GM19238 (cell line): Measurements from ENCODE around the gene OVCA2.
A peak's percentile ranks its signal among the peaks of the same experiment; 100 is the strongest.
"Not testable (repeated sequence)": the region's sequence is repeated elsewhere in the genome, so short reads cannot be mapped to it uniquely, and the experiment has no call there.

ENCODE experiments used
- DNase-seq: peaks from one replicate; pipeline ENCODE4 v3.0.0; 2011; ENCODE audit warnings: low spot score; ENCODE audit not compliant: insufficient read length

The OVCA2 gene

DNA sequence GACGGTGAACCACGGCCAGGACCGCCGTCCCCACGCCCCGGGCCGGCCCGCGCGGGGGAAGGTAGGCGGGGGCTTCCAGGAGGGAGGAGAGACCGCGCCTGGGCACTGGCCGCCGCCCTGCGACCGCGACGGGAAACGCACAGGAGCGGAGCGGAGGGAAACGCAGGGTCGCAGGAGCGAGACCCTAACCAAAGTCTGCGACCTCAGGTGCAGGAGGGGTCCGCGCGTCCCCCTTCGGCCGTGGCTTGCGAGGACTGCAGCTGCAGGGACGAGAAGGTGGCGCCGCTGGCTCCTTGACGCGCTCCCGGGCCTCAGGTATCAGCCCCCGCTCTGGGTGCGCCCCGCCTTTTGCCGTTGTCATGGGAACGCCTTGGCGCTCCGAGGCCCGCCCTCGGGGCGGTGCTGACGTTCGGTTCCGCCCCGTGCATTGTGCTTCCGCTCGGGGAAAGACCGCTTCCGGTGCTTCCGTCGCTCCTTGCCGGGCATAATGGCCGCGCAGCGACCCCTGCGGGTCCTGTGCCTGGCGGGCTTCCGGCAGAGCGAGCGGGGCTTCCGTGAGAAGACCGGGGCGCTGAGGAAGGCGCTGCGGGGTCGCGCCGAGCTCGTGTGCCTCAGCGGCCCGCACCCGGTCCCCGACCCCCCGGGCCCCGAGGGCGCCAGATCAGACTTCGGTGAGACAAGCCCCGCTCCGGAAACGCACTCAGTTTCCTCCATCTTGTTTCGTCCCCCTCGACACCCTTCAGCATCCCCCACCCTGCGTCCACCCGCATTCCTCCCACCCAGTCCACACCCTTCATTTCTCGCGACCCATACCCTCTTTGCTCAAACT, at the start of gene OVCA2:
Gene OVCA2 (plus strand): TSS at position 462 of the 829 bp plus-strand sequence. CDS start 26 bp downstream, at position 488.
- peak; percentile 95 for DNase-seq

DNA sequence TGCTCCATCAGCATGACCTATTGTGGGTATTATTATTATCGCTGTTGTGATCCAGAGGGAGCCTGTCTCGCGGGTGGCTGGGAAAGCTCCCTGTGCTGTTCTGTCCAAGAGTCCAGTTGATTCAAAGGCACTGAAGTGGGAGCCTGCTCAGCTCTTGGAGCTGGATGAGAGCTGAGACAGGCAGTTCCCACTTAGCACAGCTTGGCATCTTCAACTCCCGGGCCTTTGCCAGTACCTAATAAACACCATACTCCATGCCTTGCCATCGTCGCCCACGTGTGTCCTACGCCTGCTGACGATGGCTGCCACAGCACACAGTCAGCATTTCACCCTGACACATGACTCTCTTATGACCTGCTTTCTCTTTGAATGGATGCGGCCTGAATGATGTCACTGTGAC, 49.3 kb upstream of the OVCA2 start:
- DNase-seq: no peak

DNA sequence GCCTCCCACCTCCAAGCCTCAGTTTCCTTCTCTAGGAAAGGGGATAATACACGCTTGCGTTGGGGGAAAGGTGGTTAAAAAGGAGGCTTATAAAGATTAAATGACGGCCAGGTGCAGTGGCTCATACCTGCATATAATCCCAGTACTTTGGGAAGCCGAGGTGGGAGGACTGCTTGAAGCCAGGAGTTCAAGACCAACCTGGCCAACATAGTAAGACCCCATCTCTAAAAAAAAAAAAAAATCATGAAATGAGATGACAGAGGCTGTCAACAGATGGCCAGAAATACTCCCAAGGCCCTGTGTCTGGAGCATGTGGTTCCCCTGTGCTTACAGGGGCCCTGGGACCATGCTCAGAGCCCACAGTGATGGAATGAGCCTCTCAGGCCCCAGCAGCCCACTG, 47.1 kb upstream of the OVCA2 start:
- DNase-seq: no peak

DNA sequence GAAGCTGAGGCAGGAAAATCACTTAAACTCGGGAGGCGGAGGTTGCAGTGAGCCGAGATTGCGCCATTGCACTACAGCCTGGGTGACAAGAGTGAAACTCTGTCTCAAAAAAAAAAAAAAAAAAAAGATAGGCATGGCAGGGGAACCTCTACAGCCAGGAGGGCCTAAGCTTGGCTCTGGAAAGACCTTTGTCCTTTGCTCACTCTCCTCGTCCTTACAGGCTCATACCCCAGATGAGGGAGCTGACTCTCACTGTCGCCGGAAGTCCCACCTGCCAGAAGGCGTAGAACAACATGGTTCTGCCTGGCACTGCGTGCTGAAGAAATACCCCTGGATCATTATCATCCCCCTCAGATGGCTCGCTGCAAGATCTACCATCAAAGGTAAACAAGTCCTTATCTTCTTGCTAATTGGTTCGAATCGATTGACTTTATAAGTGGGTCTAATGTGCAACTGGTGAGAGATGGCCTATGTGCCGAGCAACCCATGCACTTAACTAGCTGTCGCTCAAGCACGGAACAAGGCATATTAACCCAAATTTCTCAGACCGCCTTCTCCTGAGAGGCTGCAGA, 46.4 kb upstream of the OVCA2 start:
- no peak for DNase-seq

DNA sequence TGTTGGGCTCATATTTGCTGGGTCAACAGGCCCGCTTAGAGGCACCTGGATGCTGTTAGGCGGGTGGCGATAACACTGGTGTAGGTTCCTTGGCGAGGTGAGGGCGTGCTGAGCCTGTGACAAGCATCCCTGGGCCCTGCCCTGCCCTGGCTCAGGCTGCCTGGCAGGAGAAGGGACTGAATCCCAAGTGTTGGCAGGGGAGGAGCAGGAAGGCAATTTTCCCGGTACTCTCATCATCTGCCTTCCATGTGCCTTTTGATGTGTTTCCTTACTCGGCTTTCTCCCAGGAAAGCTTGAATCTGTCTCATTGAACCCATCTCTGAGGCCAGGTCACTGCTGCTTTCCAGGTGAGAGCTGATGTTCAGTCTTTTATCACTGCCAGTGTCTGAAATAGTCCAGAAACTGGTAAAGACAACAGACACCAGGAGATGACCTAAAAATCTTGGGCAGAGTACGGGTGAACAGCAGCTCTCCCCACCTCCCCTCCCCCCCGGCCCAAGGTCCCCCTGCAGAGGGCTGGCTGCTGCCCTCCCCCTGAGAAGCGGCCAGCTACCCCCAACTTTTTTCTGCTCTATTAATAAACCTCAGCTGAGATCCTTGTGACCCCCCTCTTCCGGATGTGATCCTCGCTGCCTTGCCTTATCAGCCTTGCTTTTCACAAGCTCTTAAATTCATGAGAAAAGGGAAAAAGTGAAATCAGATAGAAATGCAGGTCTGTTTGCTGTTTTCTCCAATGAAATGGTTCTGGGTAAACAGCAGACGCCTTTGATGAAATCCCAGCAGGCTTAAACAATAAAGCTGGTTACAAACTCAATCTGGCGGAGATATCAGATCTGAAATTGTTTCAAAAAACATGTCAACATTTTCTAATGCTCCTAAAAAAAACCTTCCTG, 45.7 kb upstream of the OVCA2 start:
- DNase-seq: no peak

DNA sequence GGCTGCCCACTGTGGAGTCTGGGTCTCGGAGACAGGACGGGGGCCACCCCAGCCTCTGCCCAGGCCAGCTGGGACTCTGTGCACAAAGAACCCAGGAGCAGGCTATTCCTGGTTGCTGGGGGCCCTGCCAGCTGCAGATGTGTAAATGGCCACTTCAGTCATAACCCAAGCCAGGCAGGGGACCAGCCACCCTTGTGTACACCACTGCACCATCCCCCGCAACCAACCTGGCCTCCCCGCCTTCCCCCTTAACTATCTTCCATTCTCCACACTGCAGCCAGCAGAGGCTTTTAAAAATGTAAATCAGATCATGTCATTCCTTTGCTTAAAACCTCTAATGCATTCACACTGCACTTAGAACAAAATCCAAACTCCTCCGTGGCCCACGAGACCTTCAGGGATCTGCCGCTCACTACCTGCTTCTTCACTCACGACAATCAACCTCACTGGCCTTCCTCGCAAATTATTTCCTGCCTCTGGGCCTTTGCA, 45.0 kb upstream of the OVCA2 start:
- no peak for DNase-seq

DNA sequence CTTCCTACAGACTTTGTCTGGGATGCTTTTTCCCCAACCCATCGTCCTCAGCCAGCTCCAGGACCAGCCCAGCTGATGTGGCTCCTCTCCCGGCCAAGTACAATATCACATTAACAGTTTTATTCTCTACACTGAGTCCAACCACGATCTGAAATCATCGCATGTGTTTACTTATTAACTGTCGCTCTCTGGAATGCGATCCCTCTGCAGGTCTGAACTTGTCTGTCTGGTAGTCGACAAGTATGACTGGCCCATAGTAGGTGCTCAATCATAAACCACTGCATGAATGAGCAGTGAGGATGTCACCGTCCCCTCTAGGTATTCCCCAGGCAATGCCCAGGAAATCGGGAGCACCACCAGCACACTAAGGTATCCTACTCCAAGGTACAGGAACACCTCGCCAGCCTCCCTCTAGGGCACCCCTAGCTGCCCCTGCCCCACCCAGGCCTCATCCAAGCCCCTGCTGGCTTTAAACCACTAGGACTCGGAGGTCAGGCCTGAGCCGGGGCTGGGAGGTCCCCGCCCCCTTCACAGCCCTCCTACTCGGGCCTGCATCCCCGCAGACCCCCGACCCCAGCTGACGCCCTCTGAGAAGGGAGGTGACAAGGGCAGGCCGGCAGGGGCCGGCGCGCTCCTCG, 44.4 kb upstream of the OVCA2 start:
- DNase-seq: no peak

DNA sequence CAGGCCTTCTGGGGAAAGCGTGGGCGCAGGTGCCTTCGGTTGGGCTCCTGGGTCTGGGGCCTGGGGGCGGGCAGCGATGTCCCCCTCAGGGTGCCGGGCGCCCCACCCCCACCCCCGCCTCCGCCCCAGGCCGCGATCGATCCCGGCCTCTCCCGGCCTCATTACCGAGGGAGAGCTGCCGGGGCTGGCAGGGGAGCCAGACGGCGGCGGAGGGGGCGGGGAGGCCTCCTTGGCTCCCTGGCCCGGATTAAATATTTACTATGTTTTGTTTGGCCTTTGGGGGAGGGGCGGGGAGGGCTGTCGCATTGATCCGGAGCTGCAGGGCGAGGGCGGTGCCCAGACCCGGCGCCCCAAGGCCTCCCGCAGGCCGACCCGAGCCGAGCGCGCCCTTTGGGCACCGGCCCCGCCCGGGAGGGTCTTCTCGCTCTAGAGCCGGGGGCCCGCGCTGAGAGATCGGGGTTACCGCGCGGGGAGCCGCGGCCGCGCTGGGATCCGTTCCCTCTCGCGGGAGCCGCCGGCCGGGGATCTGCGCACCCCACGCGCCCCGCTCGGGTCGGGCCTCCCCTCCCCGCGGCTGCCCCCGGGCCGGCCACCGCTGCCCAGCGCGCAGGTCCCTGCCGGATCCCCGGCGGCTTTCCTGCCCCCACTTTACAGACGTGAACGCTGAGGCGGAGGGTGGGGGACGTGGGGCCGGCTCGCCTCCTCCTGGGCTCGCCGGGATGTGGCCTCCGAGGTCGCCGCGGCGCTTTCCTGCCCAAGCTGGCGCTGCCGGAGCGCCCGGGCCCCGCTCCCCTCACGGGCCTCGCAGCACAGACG, 43.7 kb upstream of the OVCA2 start:
- DNase-seq: no peak

DNA sequence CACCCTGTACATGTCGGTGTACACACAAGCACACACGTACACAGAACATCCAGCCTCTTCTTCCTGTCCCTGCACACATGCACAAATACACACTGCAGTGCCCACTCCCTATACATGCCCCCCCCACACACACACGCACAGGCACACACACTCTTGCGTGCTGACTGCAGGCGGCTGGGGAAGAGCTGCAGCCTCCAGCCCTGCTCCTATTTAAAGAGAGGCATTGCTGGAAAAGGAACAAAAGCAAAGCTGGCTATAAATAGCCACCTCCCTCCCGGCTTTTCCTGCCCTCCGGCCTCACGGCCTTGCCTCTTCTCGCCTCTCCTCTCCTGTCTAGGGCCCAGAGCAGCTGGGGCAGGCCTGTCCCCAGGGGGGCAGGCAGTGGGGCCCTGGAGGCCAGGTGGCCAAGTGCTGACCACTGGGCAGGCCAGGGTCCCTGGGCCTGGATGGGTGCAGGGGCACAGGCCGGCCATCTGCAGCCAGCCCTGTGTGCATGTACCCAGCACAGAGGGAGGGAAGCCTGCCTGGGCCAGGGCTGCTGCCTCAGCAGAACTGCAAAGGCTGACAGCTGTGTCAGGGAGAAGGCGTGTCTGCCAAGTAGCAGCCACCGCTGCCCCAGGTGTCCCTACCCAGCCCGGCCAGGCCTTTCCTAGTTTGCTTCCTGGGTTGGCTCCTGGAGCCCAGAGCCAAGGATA, 42.1 kb upstream of the OVCA2 start:
- no peak for DNase-seq

DNA sequence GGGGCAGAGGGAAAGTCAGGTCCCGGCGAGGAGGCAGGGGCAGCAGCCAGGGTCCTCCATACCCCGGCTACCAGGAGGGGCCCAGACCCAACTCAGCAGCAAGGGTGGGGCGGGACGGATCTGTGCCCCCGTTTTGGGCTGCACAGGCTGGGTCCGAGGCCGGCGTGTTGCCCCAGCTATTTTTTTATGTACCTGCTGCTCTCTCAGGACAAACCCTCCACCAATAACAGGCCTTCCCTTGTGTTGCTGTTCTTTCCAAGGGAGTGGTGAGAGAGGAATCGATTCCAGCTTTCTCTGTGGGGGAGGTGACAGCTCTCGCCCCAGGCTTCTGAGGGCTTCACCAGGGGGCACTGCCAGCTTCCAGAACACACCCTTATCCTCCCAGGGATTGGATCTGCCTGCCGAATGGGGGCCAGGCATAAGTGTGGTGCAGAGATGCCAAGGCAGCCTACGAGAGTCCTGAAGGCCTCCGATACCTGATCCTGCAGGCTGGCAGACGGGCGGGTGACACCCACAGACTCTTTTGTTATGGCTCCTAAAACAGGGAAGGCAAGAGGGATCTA, 39.0 kb upstream of the OVCA2 start:
- no peak for DNase-seq

DNA sequence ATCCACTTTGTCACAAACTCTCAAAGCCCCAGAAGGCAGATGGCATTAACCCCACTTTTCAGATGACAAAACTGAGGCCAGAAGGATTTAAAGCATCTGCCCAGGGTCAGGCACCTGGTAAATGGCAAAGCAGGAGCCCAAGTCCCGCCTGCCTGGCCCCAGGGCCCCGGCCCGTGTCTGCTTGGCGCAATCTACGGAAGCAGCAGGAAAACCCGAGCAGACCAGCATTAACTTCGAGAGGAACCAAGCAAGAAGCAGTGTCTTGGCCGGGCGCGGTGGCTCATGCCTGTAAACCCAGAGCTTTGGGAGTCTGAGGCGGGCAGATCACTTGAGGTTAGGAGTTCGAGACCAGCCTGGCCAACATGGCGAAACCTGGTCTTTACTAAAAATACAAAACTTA, 38.3 kb upstream of the OVCA2 start:
- DNase-seq: no peak

DNA sequence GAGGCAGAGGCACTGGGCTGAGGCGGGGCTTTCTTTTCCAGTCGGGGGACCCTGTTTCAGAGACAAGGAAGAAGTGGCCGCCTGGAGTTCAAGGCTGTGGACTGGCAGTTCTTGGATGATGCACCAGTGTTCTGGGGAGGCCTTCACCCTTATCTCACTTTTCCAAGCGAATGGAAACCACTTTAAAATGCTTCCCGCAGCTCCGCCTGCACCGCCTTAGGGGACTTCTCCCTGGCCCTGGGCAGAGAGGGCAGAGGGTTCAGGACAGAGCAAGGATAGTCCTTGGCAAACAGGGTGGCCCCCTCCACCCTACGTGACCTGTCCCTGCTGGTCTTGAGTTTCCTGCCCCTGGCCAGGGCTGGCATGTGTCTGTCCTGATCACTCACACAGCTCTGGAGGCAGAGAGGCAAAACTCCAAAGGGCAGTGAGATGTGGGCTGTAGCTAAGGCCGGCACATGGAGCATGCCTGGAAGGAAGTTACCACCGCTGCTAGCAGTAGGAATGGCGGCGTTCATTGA, 37.3 kb upstream of the OVCA2 start:
- DNase-seq: no peak

DNA sequence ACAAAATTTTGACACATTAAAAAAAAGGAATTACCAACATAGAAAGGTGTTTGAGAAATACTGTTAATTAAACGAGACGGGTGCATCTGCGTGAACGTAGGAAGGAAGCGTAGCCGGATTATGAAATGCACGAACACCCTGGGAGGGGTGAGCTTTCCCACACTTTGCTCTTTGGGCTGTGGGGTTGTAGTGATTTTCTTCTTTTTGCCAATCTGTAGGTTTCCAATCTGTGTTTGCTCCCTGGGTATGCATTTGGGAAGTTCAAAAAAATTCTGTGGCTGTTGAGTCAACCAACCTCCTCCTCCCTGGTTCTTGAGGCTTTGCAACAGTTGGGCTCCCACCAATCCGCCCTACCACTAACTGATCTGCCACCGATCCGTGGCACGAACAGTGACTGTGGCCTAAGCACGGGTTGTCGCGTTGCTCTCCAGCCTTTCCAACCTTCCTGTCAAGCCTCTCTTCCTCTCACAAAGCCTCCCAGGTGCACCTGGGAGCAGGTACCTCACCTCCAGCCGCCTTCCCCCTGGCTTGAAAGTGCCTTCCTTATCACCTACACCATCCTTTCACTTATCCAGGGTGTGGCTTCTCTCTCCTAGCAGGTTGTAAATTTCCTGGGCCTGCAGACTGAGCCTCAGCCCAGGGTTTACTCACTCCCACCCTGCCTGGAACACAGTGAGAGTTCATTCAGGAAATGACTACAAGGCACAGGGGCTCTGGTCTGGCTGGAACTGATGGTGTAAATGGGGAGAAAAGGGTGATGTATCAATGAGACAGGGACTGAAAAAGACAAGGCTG, 33.3 kb upstream of the OVCA2 start:
- no peak for DNase-seq

DNA sequence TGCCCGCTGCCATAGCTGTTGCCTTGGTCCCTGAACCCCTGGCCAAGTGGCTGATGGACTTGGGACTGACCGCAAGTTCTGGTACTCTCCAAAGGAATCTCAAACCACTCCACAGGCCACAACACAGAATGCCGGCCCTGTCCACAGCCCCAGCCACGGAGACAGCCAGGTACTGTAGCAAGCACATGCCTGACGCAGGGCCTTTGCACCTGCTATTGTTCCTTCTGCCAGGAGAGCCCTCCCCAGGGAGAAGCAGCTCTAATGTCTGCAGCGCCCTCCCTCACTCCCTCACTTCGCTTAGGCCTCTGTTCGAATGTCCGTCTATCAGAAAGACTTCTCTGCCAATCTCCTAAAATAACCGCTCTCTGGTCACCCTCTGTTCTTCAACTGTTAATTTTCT, 32.1 kb upstream of the OVCA2 start:
- DNase-seq: no peak

DNA sequence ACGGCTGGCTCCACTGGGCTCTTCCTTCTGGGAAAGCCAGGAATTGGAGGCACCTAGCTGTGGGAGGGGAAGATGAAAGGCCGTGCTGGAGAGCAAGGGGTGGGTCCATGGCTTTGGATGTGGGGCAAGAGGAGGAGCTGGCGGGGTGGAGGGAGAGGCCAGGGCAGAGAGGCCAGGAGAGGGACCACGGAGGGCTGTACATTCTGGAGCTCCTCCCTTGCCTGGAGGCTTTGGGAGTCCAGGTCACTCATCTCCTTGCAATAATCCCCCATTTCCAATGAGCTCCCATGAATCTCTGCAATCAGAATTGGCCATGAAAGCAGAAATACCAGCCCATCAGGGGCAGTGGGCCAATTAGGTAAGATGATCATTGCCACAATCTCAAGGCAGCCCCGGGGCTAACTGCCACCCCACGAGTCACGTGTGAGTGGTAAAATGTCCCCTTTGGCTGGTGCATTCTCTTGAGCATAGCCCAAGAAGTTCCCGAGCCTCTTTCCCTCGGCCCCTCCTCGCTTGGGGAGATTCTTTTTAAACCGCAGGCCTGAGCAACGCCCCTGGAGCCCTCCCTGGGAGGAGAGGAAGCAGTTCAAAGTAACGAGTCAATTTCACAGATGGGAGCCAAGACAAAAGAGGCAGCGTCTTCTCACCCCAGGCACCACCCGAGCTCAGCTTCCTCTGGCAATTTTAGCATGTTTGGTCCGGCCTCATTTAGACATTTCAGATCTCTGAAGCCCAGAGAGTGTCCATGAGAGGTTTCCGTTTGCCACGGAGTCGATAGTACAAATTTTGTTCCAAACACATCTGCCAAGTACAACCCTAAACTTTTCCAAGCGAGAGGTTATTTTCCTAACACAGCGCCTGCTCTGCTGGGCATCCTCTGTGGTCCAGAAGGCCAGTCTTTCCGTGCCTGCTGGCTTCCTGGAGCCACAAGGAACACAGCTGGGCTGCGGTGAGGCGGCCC, 30.1 kb upstream of the OVCA2 start:
- no peak for DNase-seq

DNA sequence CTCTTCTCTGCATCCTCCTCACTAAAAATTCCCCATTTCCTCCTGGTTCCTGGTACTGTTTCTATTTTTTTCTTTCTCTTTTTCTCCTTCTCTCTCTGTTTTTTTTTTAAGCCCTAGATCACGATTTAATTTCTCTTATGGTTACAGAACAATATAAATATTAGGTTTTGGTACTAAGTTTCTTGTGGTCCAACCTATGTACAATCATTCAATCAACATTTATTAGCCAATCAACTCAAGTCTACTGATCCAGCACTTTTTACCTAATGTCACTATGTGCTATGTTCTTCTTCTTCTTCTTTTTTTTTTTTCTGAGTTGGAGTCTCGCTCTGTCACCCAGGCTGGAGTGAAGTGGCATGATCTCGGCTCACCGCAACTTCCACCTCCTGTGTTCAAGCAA, 29.3 kb upstream of the OVCA2 start:
- DNase-seq: no peak

DNA sequence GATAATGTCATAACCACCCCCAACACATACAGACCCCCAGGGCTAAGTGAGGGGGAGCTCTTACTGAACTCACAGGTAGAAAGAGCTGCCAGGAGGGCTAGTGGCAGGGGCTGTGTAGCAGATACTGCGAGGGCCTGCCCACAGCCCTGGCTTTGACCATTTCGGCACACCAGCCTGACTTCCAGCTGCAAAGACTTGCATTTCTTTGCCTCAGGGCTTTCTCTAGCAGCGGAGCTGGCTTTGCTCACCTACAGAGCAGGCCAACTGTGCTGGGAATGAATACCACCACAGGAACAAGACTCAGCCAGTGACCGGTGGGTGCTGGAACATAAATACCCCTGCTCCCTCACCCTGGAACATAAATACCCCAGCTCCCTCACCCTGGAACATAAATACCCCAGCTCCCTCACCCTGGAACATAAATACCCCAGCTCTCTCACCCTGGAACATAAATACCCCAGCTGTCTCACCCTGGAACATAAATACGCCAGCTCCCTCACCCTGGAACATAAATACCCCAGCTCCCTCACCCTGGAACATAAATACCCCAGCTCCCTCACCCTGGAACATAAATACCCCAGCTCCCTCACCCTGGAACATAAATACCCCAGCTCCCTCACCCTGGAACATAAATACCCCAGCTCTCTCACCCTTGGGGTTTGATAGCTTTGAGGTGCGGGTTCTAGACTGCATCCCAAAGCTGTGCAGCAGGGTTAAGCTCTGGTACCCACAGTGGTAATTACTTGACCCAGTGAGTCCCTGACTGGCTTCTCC, 28.4 kb upstream of the OVCA2 start:
- not testable (repeated sequence) for DNase-seq
